Uterus (tissue), 4 donors: ENCODE results near the gene SEL1L2. TPM values are rescaled to one million over a fixed set of nuclear protein-coding genes. Genes with fewer than 3 reads are reported as not detected.
"Not testable (repeated sequence)": the region's sequence is repeated elsewhere in the genome, so short reads cannot be mapped to it uniquely, and the experiment has no call there.

Experiments used
- DNase-seq, 2 donors: peaks; one replicate each; pipeline ENCODE4 v3.0.0-alpha.2; 2019 to 2020
- H3K27ac ChIP-seq, 2 donors: fragments of 200-600 bp; sonication (generic); 1 replicate in 1 of 2; 2 replicates in 1 of 2; pipeline ENCODE4 v1.5.1; 2016 to 2018
- H3K27me3 ChIP-seq, 2 donors: fragments of 200-600 bp; sonication (generic); one replicate each; pipeline ENCODE4 v1.5.1; 2018 to 2019; ENCODE audit warnings: control low read depth in 1 of 2
- H3K36me3 ChIP-seq, 2 donors: fragments of 200-600 bp; sonication (generic); one replicate each; pipeline ENCODE4 v1.5.1; 2019; ENCODE audit warnings: control low read depth in 1 of 2
- H3K4me1 ChIP-seq, 2 donors: fragments of 200-600 bp; sonication (generic); one replicate each; pipeline ENCODE4 v1.5.1; 2018 to 2019; ENCODE audit warnings: control low read depth in 1 of 2
- H3K4me3 ChIP-seq, 2 donors: fragments of 200-600 bp; sonication (generic); 1 replicate in 1 of 2; 2 replicates in 1 of 2; pipeline ENCODE4 v1.5.1; 2018 to 2019; ENCODE audit warnings: mild to moderate bottlenecking in 1 of 2
- H3K9me3 ChIP-seq, 2 donors: fragments of 200-600 bp; sonication (generic); one replicate each; pipeline ENCODE4 v1.5.1; 2019; ENCODE audit warnings: control low read depth in 1 of 2
- CTCF ChIP-seq, 4 experiments: fragments of 200-600 bp in 2 of 4; fragments of 450-650 bp in 2 of 4; sonication (generic) in 2 of 4; IDR thresholded peaks; one replicate each; pipeline ENCODE4 v1.5.1; 2016 to 2019; ENCODE audit warnings: antibody characterized with exemption in 4 of 4, mild to moderate bottlenecking in 2 of 4, moderate library complexity in 1 of 4
- POLR2A ChIP-seq, 2 donors: fragments of 450-650 bp; IDR thresholded peaks; one replicate each; pipeline ENCODE4 v1.6.1; 2016; ENCODE audit warnings: antibody characterized with exemption in 2 of 2, mild to moderate bottlenecking in 1 of 2, moderate library complexity in 1 of 2
- intact Hi-C: fragments of 100-400 bp; cut with DNase I; formaldehyde crosslinking; loops from one replicate; pipeline ENCODE4 v1.15.1; 2023; ENCODE audit warnings: low total_unique reads
- total RNA-seq, 4 donors: library from RNA; depleted of rRNA in 3 of 4; stranded (reverse); fragments of >200 nt in 3 of 4; gene quantifications; one replicate each; pipeline versions ENCODE4 v1.1.0 to v1.2.4, GENCODE V29; 2014 to 2023
- donor health status: DM: yes; HTN: yes; CAD: no.

SEL1L2 gene
- total RNA-seq, 4 donors from 2014 or later = 1.0 to 3.8 (median 2.3) TPM

- peaks cover 0 to 10% of the 10 kb centered on the region in 2 donors for H3K9me3 ChIP-seq
- no peaks in the 10 kb centered on the region for H3K4me1 ChIP-seq
- H3K27ac ChIP-seq = peak within 1 kb of the TSS; percentile 72 to 75
- peak; percentile 71 to 72 for TF ChIP-seq POLR2A (IDR thresholded peaks at IDR 0.05)
- no peak for TF ChIP-seq CTCF (IDR thresholded peaks at IDR 0.05)
- no peaks in the 10 kb centered on the region for H3K27me3 ChIP-seq
- peak within 1 kb of the TSS; percentile 61 to 75 for H3K4me3 ChIP-seq
- peak; percentile 90 to 91 for DNase-seq
- H3K36me3 ChIP-seq = no peaks in the 10 kb centered on the region
- intact Hi-C loops = no loop called here
These were observed 4.8 kb upstream of the SEL1L2 start, which contains the start of gene MACROD2 for GRCh38 chr20:13995086-13995665. TSS of gene MACROD2 (plus strand) at chr20:13995516.

- intact Hi-C loops, H3K4me1 ChIP-seq, DNase-seq, H3K4me3 ChIP-seq, H3K27ac ChIP-seq, H3K27me3 ChIP-seq, H3K36me3 ChIP-seq: not testable (repeated sequence)
- peaks cover 0 to 10% of the 10 kb centered on the region in 2 donors for H3K9me3 ChIP-seq
These were observed 1.5 kb upstream of the SEL1L2 start for GRCh38 chr20:13991955-13992354.

- DNase-seq = no peak
- H3K27me3 ChIP-seq = no peaks in the 10 kb centered on the region
- TF ChIP-seq POLR2A (IDR thresholded peaks at IDR 0.05) (no peak), CTCF (IDR thresholded peaks at IDR 0.05) (no peak)
- no peak overlapping the region for H3K27ac ChIP-seq
- no peaks in the 10 kb centered on the region for H3K36me3 ChIP-seq
- intact Hi-C loops = no loop called here
- H3K4me3 ChIP-seq = no peak overlapping the region
- H3K9me3 ChIP-seq = peaks cover 0 to 10% of the 10 kb centered on the region in 2 donors
- no peaks in the 10 kb centered on the region for H3K4me1 ChIP-seq
These were observed 897 bp upstream of the SEL1L2 start for GRCh38 chr20:13991311-13991710.

- no peak for TF ChIP-seq CTCF (IDR thresholded peaks at IDR 0.05)
- H3K27me3 ChIP-seq = no peaks in the 10 kb centered on the region
- intact Hi-C loops = no loop called here
- no peak overlapping the region for H3K27ac ChIP-seq
- no peaks in the 10 kb centered on the region for H3K36me3 ChIP-seq
- H3K9me3 ChIP-seq = no peaks in the 10 kb centered on the region
- no peak for DNase-seq
- H3K4me1 ChIP-seq = no peaks in the 10 kb centered on the region
- no peak overlapping the region for H3K4me3 ChIP-seq
These were observed 6.2 kb downstream of the SEL1L2 start for GRCh38 chr20:13984211-13984610.

- no peaks in the 10 kb centered on the region for H3K4me1 ChIP-seq
- intact Hi-C loops = no loop called here
- H3K4me3 ChIP-seq = no peak overlapping the region
- H3K36me3 ChIP-seq = no peaks in the 10 kb centered on the region
- no peaks in the 10 kb centered on the region for H3K9me3 ChIP-seq
- H3K27me3 ChIP-seq = no peaks in the 10 kb centered on the region
- DNase-seq = no peak
- H3K27ac ChIP-seq = no peak overlapping the region
- TF ChIP-seq POLR2A (IDR thresholded peaks at IDR 0.05) = no peak
- no peak for TF ChIP-seq CTCF (IDR thresholded peaks at IDR 0.05)
These were observed 29.9 kb downstream of the SEL1L2 start for GRCh38 chr20:13960525-13960924.

- intact Hi-C loops = no loop called here
- H3K4me3 ChIP-seq = no peak overlapping the region
- DNase-seq = no peak
- H3K9me3 ChIP-seq = no peaks in the 10 kb centered on the region
- no peaks in the 10 kb centered on the region for H3K4me1 ChIP-seq
- H3K27me3 ChIP-seq = no peaks in the 10 kb centered on the region
- TF ChIP-seq CTCF (IDR thresholded peaks at IDR 0.05) = no peak
- TF ChIP-seq POLR2A (IDR thresholded peaks at IDR 0.05) = no peak
- no peaks in the 10 kb centered on the region for H3K36me3 ChIP-seq
- H3K27ac ChIP-seq = no peak overlapping the region
These were observed 30.3 kb downstream of the SEL1L2 start for GRCh38 chr20:13960119-13960518.
